HL-60/S4 treated with retinoic acid at 250 ng/mL for 4 days and 3 days (cell line): ENCODE results near the gene TFF2.

Experiments
- in situ Hi-C: fragments of 300-500 bp; cut with MboI; formaldehyde crosslinking; loops from 2 replicates; pipeline ENCODE4 v1.7.0; 2022; ENCODE audit warnings: low sequenced_read_pairs

TFF2 gene

DNA sequence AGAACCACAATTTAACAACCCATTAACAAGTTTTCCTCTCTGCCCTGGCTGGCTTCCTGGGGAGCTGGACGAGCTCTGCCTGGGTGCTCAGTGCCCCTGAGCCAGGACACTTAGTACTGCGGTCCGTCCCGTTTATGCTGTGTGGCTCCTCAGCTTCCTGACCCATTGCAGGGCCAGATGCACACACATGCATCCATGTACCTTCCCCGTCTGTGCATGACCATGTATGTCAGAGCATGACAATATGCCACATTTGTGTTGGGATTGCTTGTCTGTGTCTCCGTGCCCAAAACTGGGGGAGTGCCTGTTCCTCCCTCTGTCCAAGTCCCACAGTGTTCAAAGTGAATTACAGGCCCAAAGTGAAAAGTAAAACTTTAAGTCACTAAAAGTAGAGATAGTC, 25.9 kb downstream of the TFF2 start:
- in situ Hi-C loops, result no loop called here

DNA sequence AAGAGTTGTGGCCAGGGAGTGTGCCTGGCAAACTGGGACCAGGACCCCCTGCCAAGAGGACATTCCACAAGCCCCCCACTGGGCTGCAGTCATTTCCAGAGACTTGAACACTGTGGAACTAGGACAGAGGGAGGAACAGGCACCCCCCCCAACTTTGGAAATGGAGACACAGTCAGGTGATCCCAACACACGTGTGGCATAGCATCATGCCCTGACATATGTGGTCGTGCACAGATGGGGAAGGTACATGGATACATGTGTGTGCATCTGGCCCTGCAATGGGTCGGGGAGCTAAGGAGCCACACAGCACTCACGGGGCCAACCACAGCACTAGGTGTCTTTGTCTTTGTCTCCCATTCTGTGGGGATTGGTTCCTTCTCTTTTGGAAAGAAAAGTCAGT, 28.9 kb downstream of the TFF2 start:
- in situ Hi-C loops, result no loop called here

DNA sequence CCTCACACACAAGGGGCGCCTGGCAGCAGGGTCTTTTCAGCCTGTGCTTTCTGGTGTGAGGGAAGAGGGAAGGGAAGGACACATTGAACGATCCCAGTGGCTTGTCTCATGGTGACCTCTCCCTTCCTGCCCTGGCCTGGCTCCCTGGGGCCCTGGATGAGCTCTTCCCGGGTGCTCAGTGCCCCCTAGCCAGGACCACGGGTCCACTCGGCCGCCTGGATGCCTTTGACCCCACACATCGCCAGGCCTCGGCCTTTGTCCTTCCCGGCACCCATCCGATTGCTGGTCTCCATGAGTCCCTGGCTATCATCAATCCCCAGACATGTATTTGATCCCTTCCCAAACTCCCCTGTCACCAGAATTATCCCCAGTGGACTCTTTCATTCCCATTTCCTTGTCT, 29.6 kb downstream of the TFF2 start:
- in situ Hi-C loops, result no loop called here

DNA sequence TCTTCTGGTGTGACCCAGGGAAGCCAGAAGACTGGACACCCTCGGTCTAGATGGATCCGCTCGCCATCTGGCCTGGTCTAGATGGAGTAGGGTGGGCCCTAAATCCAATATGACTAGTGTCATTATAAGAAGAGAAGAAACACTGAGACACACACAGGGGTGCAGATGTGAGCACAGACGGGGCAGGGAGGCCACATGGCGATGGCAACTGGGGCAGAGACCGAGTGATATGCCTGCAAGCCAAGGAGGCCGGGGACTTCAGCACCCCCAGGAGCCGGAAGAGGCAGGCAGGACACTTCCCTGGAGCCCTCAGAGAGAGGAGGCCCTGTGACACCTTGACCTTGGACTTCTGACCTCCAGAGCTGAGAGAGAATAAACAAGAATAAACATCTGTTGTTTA, 30.0 kb downstream of the TFF2 start:
- in situ Hi-C loops, result no loop called here

DNA sequence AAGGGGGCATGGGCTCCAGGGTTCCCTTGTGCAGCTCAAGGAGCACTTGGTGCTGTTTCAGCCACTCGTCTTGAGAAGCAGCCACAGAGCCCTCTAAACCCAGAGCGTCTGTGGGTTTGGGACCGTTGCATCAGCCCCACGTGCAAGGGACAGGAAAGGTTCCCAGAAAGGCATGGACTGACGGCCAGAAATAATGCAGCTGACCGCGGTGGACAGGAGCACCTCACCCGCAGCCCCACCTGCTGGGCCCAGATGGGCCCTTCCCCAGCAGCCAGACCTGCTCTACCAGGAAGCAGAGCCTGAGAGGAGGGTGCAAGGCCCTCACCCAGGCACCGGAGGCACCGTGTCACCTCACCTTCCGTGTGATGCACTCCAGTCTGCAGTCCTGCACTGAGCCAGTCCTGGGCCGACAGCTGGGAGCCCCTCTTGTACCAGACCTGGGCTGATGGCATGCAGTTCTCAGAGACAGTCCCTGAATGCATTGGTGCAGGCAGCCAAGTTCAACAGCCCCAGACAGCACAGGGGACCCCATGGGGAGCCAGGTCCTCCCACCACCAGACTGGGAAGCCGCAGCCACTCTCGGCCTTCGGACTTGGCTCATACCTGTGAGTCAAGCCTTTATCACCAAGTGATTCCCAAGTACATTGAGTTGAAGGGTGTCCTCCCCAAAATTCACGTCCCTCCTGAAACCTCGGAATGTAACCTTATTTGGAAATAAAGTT, 30.8 kb downstream of the TFF2 start:
- in situ Hi-C loops, result no loop called here

DNA sequence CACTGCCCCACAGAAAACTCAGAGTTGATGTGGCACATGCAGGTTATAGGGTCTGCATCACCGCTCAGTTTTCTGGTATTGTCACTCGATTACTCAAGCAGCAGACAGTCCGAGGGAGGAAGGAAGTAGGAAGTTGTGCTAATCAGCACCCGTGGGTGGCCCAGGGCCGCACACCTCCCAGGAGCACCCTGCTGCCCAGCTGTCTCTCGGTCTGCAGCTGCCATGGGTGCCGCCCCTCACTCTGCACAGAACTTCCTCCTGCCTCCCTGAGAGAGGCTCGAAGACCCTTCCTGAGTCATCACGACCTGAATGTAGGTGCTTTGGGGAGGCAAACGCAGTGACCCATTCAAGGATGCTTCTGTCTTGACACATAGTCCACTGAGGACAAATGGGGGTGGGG, 31.4 kb downstream of the TFF2 start:
- in situ Hi-C loops, result no loop called here

DNA sequence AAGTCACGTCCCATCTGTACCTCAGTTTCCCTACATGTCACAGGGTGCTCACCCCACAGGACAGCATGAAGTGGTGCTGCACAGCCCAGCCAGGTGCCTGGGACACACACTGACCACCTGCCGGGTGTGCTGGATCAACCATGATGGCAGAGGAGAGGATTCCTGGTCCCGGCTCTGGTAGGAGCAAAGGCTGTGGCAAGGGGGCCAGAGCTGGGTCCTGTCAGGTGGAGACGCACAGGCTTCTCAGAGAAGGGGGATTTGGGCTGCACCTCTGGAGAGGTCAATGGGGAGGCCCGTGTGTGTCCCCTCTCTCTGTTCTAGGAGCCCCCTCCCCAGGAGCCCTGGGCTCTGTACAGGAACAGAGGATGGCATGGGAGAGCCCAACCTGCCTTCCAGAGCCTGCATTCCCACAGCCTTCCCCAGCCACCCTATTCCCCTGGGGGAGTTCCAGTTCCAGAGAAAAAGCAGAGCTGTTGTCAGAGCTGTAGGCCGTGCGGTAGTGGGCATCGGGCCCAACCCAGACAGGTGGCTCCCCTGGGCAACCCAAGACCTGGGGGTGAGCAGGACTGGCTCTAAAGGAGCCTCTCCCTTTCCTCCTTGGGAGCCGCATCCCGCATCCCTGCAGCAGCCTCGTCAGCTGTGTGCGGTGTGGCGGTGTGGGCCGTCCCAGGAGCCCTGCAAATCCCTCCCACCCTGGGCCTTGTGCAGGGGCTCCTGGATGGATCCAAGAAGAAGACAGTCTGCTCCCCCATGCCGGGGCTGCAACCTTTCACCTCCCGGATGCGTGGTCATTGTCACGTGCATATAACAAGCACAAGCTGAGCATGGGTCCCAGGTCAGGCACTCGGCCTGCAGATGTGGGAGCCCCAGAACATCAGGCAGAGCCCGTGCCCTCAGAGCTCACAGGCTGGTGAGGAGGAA, 32.7 kb downstream of the TFF2 start:
- in situ Hi-C loops, result no loop called here

DNA sequence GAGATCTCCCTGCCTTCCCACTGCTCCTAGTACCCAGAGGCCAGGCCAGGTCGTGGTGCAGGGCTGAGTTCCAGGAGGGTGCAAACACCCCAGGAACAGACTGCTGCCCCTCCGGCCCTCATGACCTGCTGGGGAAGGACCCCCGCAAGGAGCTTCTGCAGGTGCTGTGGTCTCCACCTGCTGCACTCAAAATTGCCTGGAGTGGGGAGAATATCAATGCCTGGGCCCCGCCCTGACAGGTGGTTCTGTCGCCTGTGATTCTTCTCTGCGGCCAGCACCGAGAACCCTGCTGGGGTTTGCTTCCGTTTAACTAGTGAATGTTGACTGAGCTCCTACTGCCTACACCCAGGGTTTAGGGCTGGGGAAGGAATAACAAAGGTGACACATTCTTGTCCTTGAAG, 33.5 kb downstream of the TFF2 start:
- in situ Hi-C loops, result no loop called here

DNA sequence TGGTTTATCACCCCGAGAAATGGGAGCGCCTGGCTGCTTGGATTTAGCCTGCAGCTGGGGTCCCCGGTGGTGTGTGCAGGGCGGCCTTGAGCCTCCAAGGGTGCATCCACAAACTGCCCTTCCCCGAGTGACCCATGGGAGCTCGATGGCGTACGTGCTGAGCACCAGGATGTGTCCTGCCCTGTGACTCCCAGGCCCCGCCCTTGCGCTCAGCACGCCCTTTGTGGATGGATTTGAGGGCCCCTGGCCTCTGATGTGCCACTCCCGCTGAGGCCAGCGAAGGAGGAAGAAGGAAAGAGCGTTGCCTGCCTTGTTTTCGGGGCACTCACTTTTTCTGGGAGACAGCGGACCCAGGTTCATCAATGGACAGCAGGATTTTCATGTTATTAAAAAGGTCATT, 33.9 kb downstream of the TFF2 start:
- in situ Hi-C loops, result no loop called here

DNA sequence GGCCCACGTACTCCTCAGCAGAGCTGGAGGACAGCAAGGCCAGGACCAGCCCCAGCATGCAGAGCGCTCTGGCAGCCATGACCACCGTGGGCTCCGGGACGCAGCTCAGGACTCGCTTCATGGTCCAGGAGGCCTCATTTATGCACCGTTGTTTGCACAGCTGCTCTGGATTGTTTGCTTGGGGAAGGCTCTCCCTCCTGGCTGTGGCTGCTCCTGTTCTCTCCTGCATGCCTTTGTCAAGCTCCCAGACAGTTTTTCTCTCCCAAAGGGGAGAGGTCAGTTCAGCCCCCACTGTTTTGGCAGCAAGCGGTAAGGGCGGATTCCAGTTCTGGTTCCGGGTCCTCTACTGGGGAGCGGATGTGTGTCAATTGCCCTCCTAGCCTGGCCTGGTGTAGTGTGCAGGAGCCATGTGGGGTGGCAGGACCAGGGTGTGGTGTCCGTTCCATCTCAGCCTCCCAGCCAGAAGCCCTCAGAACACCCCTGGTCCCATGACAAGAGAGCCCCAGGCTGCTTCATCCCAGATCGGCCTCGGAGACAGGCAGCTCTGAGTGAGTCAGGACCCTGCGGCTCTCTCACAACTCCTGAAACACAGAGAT, 35.4 kb downstream of the TFF2 start, which contains the start of gene TFF3:
TFF3 (minus strand) TSS at position 114 of the 596 bp plus-strand sequence; CDS start at position 79, 35 bp downstream.
- in situ Hi-C loops, result no loop called here

DNA sequence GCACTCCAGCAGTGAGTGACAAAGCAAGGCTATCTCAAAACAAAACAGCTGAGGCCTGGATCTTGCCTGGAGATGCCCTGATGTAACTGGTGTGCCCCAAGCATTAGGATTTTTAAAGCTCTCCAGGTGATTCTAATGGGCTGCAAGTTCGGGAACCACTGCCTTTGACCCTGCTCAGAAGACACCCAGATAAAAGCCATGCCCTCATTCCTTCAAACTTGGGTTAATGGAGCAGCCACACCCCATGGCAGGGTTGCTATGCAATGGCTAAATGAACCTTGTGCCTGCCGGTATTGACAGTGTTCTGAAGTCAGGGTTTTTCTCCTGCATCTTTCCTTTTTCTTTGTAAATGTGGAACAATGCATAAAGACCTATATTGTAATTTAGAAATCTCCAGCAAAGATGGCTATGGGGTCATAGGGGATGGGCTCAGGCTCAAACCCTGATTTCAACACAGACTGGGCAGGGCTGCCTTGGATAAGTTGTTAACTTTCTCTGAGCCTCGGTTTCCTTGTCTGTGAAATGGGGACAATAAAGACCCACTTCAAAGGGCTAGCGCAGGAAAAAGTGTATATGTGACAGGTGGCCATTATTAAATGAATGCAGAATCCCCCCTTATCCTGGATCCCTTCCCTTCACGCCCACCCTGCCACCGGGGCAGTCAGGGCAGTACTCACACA, 36.0 kb downstream of the TFF2 start:
- in situ Hi-C loops, result no loop called here

DNA sequence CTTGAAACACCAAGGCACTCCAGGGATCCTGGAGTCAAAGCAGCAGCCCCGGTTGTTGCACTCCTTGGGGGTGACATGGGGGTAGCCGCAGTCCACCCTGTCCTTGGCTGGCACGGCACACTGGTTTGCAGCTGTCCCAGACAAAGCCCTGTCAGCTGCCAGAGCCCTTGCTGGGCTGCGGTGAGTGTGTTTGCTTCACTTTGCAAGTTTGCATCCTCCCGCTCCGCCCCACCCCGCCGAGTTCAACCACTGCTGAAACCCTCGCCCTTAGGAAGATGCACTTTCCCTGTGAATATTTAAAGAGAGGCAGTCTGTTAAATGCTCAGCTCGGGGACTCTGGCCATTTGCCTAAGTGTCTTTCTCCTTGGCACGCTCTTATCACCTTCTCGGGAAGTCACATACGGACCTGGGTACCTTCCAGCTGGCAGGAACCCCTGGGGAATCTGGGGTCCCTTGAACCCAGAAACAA, 37.3 kb downstream of the TFF2 start:
- in situ Hi-C loops, result no loop called here

DNA sequence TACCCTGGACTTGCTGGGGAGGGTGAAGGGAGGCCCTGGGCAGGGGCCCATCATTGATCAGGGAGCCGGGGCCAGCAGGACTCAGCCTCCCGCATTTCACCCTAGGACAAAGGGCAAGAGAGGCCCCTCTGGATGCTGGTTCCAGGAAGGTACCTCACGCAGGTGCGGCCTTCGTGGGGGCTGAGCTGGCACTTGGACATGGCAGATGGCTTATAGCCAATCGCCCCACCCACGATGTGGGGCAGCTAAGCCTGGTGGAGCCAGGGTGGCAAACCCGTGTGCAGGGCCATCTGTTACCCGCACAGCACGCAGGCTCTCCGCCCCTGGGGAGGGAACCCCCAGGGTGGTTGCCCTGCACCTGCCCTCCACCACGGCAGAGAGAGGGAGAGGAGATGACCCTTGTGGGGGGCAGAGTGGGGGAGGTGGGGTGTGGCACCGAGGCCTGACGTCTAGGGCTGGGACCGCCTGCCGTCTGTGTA, 38.1 kb downstream of the TFF2 start:
- in situ Hi-C loops, result no loop called here

DNA sequence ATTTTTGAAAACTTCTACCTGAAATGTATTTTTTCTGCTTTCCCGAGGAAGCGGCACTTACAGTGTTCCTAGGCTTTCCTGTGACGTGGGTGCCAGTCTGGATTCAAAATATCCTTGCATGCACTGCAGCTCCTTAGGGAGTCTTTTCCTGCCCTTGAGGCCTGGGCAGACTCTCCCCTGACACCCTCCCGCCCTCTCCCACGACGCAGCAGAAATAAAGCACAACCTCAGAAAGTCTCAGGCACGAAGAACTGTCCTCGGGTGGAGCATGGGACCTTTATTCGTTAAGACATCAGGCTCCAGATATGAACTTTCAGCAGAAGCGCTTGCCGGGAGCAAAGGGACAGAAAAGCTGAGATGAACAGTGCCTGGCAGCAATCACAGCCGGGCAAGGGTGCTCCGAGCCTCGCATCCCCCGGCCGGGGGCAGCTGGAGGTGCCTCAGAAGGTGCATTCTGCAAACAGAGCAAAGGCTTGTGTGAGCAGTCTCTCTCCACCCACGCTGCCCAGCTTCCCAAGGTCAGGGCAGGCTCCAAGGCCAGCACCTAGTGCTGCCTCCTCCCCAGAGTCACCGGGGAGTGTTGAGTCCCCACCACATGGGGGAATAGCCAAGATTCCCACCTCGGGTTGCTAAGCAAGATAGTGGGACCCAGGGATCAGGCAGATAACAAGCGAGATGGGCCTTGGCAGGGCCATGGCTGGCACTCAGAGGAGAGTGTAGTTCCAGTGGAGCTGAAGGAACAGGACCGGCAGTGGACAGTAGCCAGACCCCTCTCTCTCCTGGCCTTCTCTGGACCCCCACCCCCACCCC, 38.8 kb downstream of the TFF2 start:
- in situ Hi-C loops, result no loop called here

DNA sequence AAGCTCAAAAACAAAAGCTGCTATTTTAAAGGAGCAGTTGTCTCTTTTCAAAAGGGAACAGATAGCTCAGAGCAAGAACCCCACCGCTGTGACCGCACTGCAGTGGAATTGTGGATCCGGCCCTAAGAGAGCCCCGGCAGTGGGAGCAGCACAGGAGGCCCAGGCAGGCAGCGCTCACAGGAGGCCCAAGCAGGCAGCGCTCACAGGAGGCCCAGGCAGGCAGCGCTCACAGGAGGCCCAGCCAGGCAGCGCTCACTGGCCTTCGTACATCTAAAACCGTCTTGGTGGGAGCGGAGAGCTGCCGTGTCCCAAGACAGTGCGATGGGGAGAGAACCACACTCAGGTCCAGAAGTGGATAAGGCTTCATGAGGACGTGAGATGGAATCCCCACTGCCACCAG, 39.6 kb downstream of the TFF2 start:
- in situ Hi-C loops, result no loop called here

DNA sequence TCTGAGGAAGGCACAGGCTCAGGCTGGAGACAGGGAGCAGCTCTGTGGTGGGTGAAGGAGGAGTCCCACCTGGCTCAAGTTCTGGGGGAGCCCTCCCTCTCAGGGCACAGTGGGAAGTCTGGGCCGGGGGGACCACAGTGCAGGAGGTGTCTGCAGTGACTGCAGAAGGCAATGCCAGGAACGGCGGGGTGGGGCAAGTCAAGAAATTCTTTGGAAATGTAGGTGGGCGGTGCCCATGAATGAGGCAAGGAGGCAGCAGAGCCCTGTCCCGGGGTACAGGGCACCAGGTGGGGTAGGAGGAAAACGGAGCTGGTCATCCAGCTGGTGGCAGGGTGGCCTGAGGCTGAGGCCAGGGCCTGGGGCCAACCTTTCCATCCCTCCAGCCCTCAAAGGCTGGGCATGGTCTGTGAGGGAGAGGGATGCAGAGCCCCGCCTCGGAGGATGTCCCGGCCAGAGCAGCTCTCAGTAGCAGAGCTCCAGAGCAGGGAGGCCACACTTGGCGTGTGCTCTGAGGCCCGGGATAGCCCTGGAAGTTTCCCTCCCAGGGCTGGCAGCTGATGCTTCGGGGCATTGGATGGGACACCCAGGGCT, 40.3 kb downstream of the TFF2 start:
- in situ Hi-C loops, result no loop called here

DNA sequence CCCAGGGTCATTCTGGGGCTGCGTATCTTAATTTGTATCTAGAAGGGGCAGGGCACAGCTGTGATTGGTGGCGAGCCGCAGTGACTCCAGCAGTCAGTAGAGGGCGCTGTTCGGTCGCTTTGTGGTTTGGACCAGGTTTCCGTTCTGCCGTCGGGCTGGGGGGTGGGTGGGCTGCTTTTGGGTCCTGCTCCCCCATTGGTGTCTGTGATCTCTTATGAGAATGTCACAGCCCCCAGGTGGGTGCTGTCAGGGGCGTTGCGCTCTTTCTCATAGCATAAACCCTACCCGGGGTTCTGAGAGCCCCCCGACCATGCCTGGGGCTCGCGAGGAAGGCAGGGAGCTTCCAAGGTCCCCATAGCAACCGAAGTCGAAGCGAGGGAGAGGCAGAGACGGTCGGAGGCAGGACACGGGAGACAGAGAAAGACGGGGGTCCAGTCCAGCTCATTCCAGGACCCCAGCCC, 41.0 kb downstream of the TFF2 start:
- in situ Hi-C loops, result no loop called here

DNA sequence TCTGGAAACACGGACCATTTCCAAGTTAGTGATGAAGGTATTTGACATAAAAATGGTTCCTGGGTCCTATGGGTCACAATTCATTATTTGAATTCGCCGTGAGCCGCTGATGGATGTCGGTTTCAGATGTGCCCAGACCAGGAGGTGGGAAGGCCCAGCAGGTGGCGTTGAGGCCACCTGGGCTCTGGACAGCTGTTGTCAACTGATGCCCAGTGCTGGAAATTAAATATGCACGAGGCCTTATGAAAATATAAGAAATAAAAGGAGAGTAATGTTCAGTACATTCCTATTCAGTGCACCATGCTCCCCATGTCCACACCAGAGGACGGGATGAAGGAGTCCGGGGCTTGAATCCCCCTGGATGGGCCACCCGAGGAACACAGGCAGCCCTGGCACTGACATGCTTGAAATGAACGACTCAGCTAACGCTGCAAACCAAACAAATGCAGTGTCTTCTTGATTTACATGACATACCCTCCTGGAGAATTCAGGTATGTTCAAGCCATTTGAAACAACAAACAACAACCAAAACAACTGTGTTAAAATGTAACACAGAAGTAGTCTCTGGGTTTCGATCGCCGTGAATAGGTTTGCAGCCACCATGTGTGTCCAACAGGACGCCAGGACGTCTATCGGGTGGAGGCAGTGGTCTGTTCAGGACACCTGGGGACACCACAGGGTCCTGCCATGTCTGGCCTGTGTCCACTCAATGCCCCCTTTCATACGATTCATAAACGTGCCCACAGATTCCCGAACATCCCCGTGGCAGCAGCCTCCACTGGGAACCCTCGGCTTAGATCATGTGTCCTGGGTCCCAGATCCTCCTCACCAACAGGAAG, 41.7 kb downstream of the TFF2 start:
- in situ Hi-C loops, result no loop called here
